SK-N-MC (cell line): ENCODE measurements around the gene PTTG2.

Experiments used
- EZH2 ChIP-seq: fragments of 200-600 bp; sonication (generic); IDR thresholded peaks from one replicate; pipeline ENCODE4 v1.6.1; 2017; ENCODE audit warnings: antibody characterized with exemption
- POLR2AphosphoS5 ChIP-seq: IDR thresholded peaks from 2 replicates; pipeline ENCODE4 v1.6.1; 2012; ENCODE audit warnings: mild to moderate bottlenecking, low read depth, low read length, borderline replicate concordance

GRCh38 chr4:37914539-37914938, 45.7 kb upstream of the PTTG2 start:
- no peak for TF ChIP-seq POLR2AphosphoS5
- no peak for TF ChIP-seq EZH2
